GM23248 (cell line): Measurements from ENCODE around the gene POLA2. TPM values are rescaled to one million over a fixed set of nuclear protein-coding genes. Genes with fewer than 3 reads are reported as not detected.

ENCODE experiments used
- DNase-seq: peaks from one replicate; pipeline ENCODE4 v3.0.0-alpha.2; 2015
- H2AFZ ChIP-seq: fragments of 200-600 bp; sonication (generic); 2 replicates; pipeline ENCODE4 v1.6.1; 2016; ENCODE audit warnings: antibody characterized with exemption
- H3F3A ChIP-seq: fragments of 200-600 bp; sonication (generic); 2 replicates; pipeline ENCODE4 v1.6.1; 2016; ENCODE audit warnings: mild to moderate bottlenecking, antibody characterized with exemption, mixed run types; ENCODE audit not compliant: insufficient read depth
- H3K27ac ChIP-seq: fragments of 200-600 bp; sonication (generic); 2 replicates; pipeline ENCODE4 v1.5.1; 2016; ENCODE audit warnings: mild to moderate bottlenecking
- H3K27me3 ChIP-seq: fragments of 200-600 bp; sonication (generic); replicated peaks from 2 replicates; pipeline ENCODE4 v1.6.1; 2016; ENCODE audit warnings: mild to moderate bottlenecking; ENCODE audit not compliant: insufficient read depth
- H3K36me3 ChIP-seq: fragments of 200-600 bp; sonication (generic); 2 replicates; pipeline ENCODE4 v1.6.1; 2016; ENCODE audit warnings: low read depth, mild to moderate bottlenecking
- H3K4me1 ChIP-seq: fragments of 200-600 bp; sonication (generic); 2 replicates; pipeline ENCODE4 v1.6.1; 2016; ENCODE audit warnings: mild to moderate bottlenecking; ENCODE audit not compliant: insufficient read depth
- H3K4me2 ChIP-seq: fragments of 200-600 bp; sonication (generic); one replicate; pipeline ENCODE4 v1.6.1; 2016; ENCODE audit warnings: mild to moderate bottlenecking; ENCODE audit not compliant: unreplicated experiment
- H3K4me3 ChIP-seq: fragments of 200-600 bp; sonication (generic); 2 replicates; pipeline ENCODE4 v1.5.1; 2016; ENCODE audit warnings: mild to moderate bottlenecking
- H3K79me2 ChIP-seq: fragments of 200-600 bp; sonication (generic); 2 replicates; pipeline ENCODE4 v1.6.1; 2016; ENCODE audit warnings: mild to moderate bottlenecking; ENCODE audit not compliant: insufficient read depth
- H3K9ac ChIP-seq: fragments of 200-600 bp; sonication (generic); 2 replicates; pipeline ENCODE4 v1.6.1; 2016; ENCODE audit warnings: mild to moderate bottlenecking
- H3K9me2 ChIP-seq: fragments of 200-600 bp; sonication (generic); 2 replicates; pipeline ENCODE4 v1.6.1; 2016; ENCODE audit warnings: mixed run types, mild to moderate bottlenecking, moderate library complexity; ENCODE audit not compliant: insufficient read depth
- H3K9me3 ChIP-seq: fragments of 200-600 bp; sonication (generic); one replicate; pipeline ENCODE4 v1.6.1; 2017; ENCODE audit warnings: low read depth
- H4K20me1 ChIP-seq: fragments of 200-600 bp; sonication (generic); 2 replicates; pipeline ENCODE4 v1.6.0; 2016; ENCODE audit not compliant: insufficient read depth
- EZH2 ChIP-seq: fragments of 200-600 bp; sonication (generic); IDR thresholded peaks from 2 replicates; pipeline ENCODE4 v1.6.1; 2018; ENCODE audit warnings: antibody characterized with exemption, mild to moderate bottlenecking; ENCODE audit not compliant: insufficient read depth, poor library complexity, severe bottlenecking
- EZH2phosphoT487 ChIP-seq: fragments of 200-600 bp; sonication (generic); IDR thresholded peaks from 2 replicates; pipeline ENCODE4 v1.6.1; 2018; ENCODE audit warnings: antibody characterized with exemption, moderate library complexity, mild to moderate bottlenecking, low read depth; ENCODE audit not compliant: insufficient read depth
- WGBS, 2 experiments: methylation state at CpG; one replicate each; pipeline ENCODE4 v1.1.6; 2015 to 2017; ENCODE audit warnings: low lambda C conversion rate in 2 of 2, low coverage in 1 of 2; ENCODE audit errors: missing lambda C conversion rate in 2 of 2; 5-methylcytosine and 5-hydroxymethylcytosine counted together
- in situ Hi-C: fragments of 300-500 bp; cut with MboI; formaldehyde crosslinking; loops from 2 replicates; pipeline ENCODE4 v1.15.0; 2020
- polyA plus RNA-seq: library from polyadenylated mRNA; unstranded; fragments of >200 nt; fragmentation: Nextera tagmentation; extraction: Ambion mirVana; gene quantifications from 2 replicates; pipeline ENCODE4 v1.2.1, GENCODE V29; 2016
- total RNA-seq: library from RNA; depleted of rRNA; stranded (reverse); fragments of >200 nt; shearing (Covaris generic); gene quantifications from 2 replicates; pipeline ENCODE4 v1.2.3, GENCODE V29; 2014

Gene POLA2
- total and polyA plus RNA-seq, 2 experiments from 2014 or later: 8.6 to 8.7 TPM

- H3F3A ChIP-seq: peaks cover 10% of the 10 kb centered on the region; the same call in 1 of the 2 replicates
- no peaks in the 10 kb centered on the region for H3K36me3 ChIP-seq
- H3K79me2 ChIP-seq: peaks cover 15% of the 10 kb centered on the region
- whole genome bisulfite sequencing, 2 experiments: 36 to 47% methylated on average over 5 of the region's 5 CpGs
- TF ChIP-seq EZH2: no peak
- TF ChIP-seq EZH2phosphoT487: no peak
- H4K20me1 ChIP-seq: no peaks in the 10 kb centered on the region
- no peak overlapping the region for H3K4me3 ChIP-seq
- in situ Hi-C loops: no loop called here
- H3K9me2 ChIP-seq: no peaks in the 10 kb centered on the region
- H3K27me3 ChIP-seq: no peaks in the 10 kb centered on the region
- H2AFZ ChIP-seq: no peak overlapping the region
- H3K9ac ChIP-seq: no peak overlapping the region
- H3K4me1 ChIP-seq: peaks cover 12% of the 10 kb centered on the region
- H3K9me3 ChIP-seq: no peaks in the 10 kb centered on the region
- H3K27ac ChIP-seq: no peak overlapping the region
- no peak overlapping the region for H3K4me2 ChIP-seq
- peak; percentile 40 for DNase-seq
Observed at GRCh38 chr11:65309006-65309405, 47.2 kb downstream of the POLA2 start.

- H3K9ac ChIP-seq: no peak overlapping the region
- no peaks in the 10 kb centered on the region for H3K9me2 ChIP-seq
- TF ChIP-seq EZH2 (no peak), EZH2phosphoT487 (no peak)
- no peak overlapping the region for H3K4me2 ChIP-seq
- no peaks in the 10 kb centered on the region for H3K36me3 ChIP-seq
- DNase-seq: no peak
- no peak overlapping the region for H3K4me3 ChIP-seq
- no peaks in the 10 kb centered on the region for H3K27me3 ChIP-seq
- H4K20me1 ChIP-seq: no peaks in the 10 kb centered on the region
- H2AFZ ChIP-seq: no peak overlapping the region
- in situ Hi-C loops: no loop called here
- H3K4me1 ChIP-seq: peaks cover 13% of the 10 kb centered on the region
- peaks cover 14% of the 10 kb centered on the region; the same call in 1 of the 2 replicates for H3F3A ChIP-seq
- no peaks in the 10 kb centered on the region for H3K9me3 ChIP-seq
- 80 to 84% methylated on average over 10 of the region's 10 CpGs for WGBS, 2 experiments
- peaks cover 20% of the 10 kb centered on the region for H3K79me2 ChIP-seq
- H3K27ac ChIP-seq: no peak overlapping the region
Observed at GRCh38 chr11:65310215-65310614, 48.5 kb downstream of the POLA2 start.

- Histone ChIP-seq H3K4me3 (no peak overlapping the region), H3K27ac (no peak overlapping the region), H3K9me2 (no peaks in the 10 kb centered on the region), H2AFZ (no peak overlapping the region), H4K20me1 (no peaks in the 10 kb centered on the region), H3K4me1 (peaks cover 13% of the 10 kb centered on the region), H3K9me3 (no peaks in the 10 kb centered on the region), H3K4me2 (no peak overlapping the region), H3K79me2 (peaks cover 25% of the 10 kb centered on the region), H3K9ac (no peak overlapping the region), H3F3A (peaks cover 14% of the 10 kb centered on the region), H3K36me3 (no peaks in the 10 kb centered on the region), H3K27me3 (no peaks in the 10 kb centered on the region)
- in situ Hi-C loops: no loop called here
- no peak for TF ChIP-seq EZH2phosphoT487
- no peak for TF ChIP-seq EZH2
- WGBS, 2 experiments: 61 to 72% methylated on average over 6 of the region's 6 CpGs
- DNase-seq: no peak
Observed at GRCh38 chr11:65310736-65311135, 49.0 kb downstream of the POLA2 start.

- peaks cover 13% of the 10 kb centered on the region for H3K4me1 ChIP-seq
- peaks cover 19% of the 10 kb centered on the region for H3F3A ChIP-seq
- H3K27ac ChIP-seq: no peak overlapping the region
- no peak overlapping the region for H3K4me2 ChIP-seq
- no peaks in the 10 kb centered on the region for H3K9me3 ChIP-seq
- H3K9ac ChIP-seq: no peak overlapping the region
- TF ChIP-seq EZH2phosphoT487 (no peak), EZH2 (no peak)
- DNase-seq: no peak
- no peaks in the 10 kb centered on the region for H3K27me3 ChIP-seq
- no peaks in the 10 kb centered on the region for H3K9me2 ChIP-seq
- H3K36me3 ChIP-seq: no peaks in the 10 kb centered on the region
- H2AFZ ChIP-seq: no peak overlapping the region
- no peak overlapping the region for H3K4me3 ChIP-seq
- H4K20me1 ChIP-seq: no peaks in the 10 kb centered on the region
- in situ Hi-C loops: no loop called here
- 93 to 94% methylated on average over 5 of the region's 5 CpGs for WGBS, 2 experiments
- peaks cover 30% of the 10 kb centered on the region for H3K79me2 ChIP-seq
Observed at GRCh38 chr11:65311170-65311678, 49.5 kb downstream of the POLA2 start.
